Spleen (tissue), 11 donors: ENCODE data around the gene R3HDM1. TPM values are rescaled to one million over a fixed set of nuclear protein-coding genes. Genes with fewer than 3 reads are reported as not detected.
"Not testable (repeated sequence)": the region's sequence is repeated elsewhere in the genome, so short reads cannot be mapped to it uniquely, and the experiment has no call there.

Experiments used
- DNase-seq: peaks from one replicate; pipeline ENCODE4 v3.0.0-alpha.2; 2020
- H3K27ac ChIP-seq, 8 donors: fragments of 200-600 bp; sonication (generic) in 7 of 8; 1 replicate in 4 of 8; 2 replicates in 4 of 8; pipeline versions ENCODE4 v1.5.0 to v1.8.0; 2016 to 2021; ENCODE audit warnings: inconsistent platforms in 4 of 8, mild to moderate bottlenecking in 4 of 8, moderate library complexity in 1 of 8
- H3K27me3 ChIP-seq, 7 donors: fragments of 200-600 bp; sonication (generic) in 6 of 7; replicated peaks in 1 of 7; 1 replicate in 4 of 7; 2 replicates in 3 of 7; pipeline versions ENCODE4 v1.5.0 to v1.8.0; 2016 to 2021; ENCODE audit warnings: inconsistent platforms in 3 of 7, mild to moderate bottlenecking in 1 of 7
- H3K36me3 ChIP-seq, 6 donors: fragments of 200-600 bp; sonication (generic) in 5 of 6; 1 replicate in 4 of 6; 2 replicates in 2 of 6; pipeline versions ENCODE4 v1.5.0 to v1.8.0; 2016 to 2021; ENCODE audit warnings: inconsistent platforms in 2 of 6
- H3K4me1 ChIP-seq, 6 donors: fragments of 200-600 bp; sonication (generic) in 5 of 6; 1 replicate in 3 of 6; 2 replicates in 3 of 6; pipeline versions ENCODE4 v1.5.0 to v1.8.0; 2016 to 2021; ENCODE audit warnings: inconsistent platforms in 3 of 6
- H3K4me3 ChIP-seq, 8 donors: fragments of 200-600 bp; sonication (generic) in 7 of 8; 1 replicate in 4 of 8; 2 replicates in 4 of 8; pipeline versions ENCODE4 v1.5.0 to v1.8.0; 2016 to 2021; ENCODE audit warnings: inconsistent platforms in 4 of 8, mild to moderate bottlenecking in 4 of 8, moderate library complexity in 2 of 8
- H3K9me3 ChIP-seq, 8 donors: fragments of 200-600 bp; sonication (generic) in 7 of 8; 1 replicate in 4 of 8; 2 replicates in 4 of 8; pipeline versions ENCODE4 v1.5.0 to v1.8.0; 2016 to 2021; ENCODE audit warnings: inconsistent platforms in 4 of 8
- CTCF ChIP-seq, 11 experiments: fragments of 200-600 bp in 7 of 11; fragments of 450-650 bp in 4 of 11; sonication (generic) in 4 of 11; IDR thresholded peaks in 8 of 11; conservative IDR thresholded peaks in 3 of 11; 1 replicate in 7 of 11; 2 replicates in 4 of 11; pipeline versions ENCODE4 v1.4.0 to v1.8.0; 2016 to 2021; ENCODE audit warnings: antibody characterized with exemption in 11 of 11, inconsistent platforms in 4 of 11, mild to moderate bottlenecking in 1 of 11
- POLR2A ChIP-seq, 3 donors: fragments of 450-650 bp; IDR thresholded peaks; one replicate each; pipeline ENCODE4 v1.5.1; 2017; ENCODE audit warnings: antibody characterized with exemption in 3 of 3, mild to moderate bottlenecking in 1 of 3
- POLR2AphosphoS5 ChIP-seq, 3 donors: sonication (generic); formaldehyde crosslinking; IDR thresholded peaks; one replicate each; pipeline ENCODE4 v1.5.1; 2017; ENCODE audit warnings: antibody characterized with exemption in 3 of 3
- WGBS, 5 donors: extraction: QIAGEN DNeasy Blood & Tissue Kit in 3 of 5; methylation state at CpG; one replicate each; pipeline versions ENCODE4 v1.1.5 to v1.1.7; 2013 to 2018; 5-methylcytosine and 5-hydroxymethylcytosine counted together
- intact Hi-C: fragments of 100-400 bp; cut with DNase I; formaldehyde crosslinking; loops from one replicate; pipeline ENCODE4 v1.15.0; 2023; ENCODE audit warnings: low total_unique reads
- polyA plus RNA-seq, 3 donors: library from polyadenylated mRNA; stranded (reverse); fragments of 200-250 nt; gene quantifications; one replicate each; pipeline ENCODE4 v1.2.1, GENCODE V29; 2013
- total RNA-seq, 7 donors: library from RNA; depleted of rRNA in 3 of 7; stranded (reverse); fragments of >200 nt in 3 of 7; fragmentation: NEBNext Ultra II Directional in 4 of 7; extraction: Animal tissue kit (Norgen Biotek cat#: 25700) in 4 of 7; gene quantifications; one replicate each; pipeline versions ENCODE4 v1.1.0 to v1.2.1, GENCODE V29; 2016 to 2021
- donor health status: healthy with polysubstance abuse.
- donor health status: DM: no; HTN: no; CAD: no; lungs with moderate emphysema.
- donor health status: DM: no; HTN: no; CAD: no.
- donor health status: Bipolar disorder and iron deficiency.
- donor health status: healthy.
- donor health status: DM: no; HTN: no; CAD: no.
- donor health status: DM: yes; HTN: yes; CAD: no.

Gene R3HDM1
- total and polyA plus RNA-seq, 10 donors: 8.3 to 54.7 (median 30.7) TPM

GRCh38 chr2:135709992-135710391, 178.7 kb downstream of the R3HDM1 start:
- H3K27me3 ChIP-seq: no peaks in the 10 kb centered on the region
- H3K27ac ChIP-seq: no peak overlapping the region
- peaks cover 0 to 49% (median under 1%) of the 10 kb centered on the region in 6 donors for H3K36me3 ChIP-seq
- peak; percentile 82 for DNase-seq
- no peaks in the 10 kb centered on the region for H3K9me3 ChIP-seq
- H3K4me1 ChIP-seq: no peaks in the 10 kb centered on the region
- TF ChIP-seq POLR2A (IDR thresholded peaks at IDR 0.05) (no peak), CTCF (IDR thresholded peaks at IDR 0.05 in 8 of 11, conservative IDR thresholded peaks at IDR 0.05 in 3 of 11) (peak; percentile 75 to 92 (median 88))
- H3K4me3 ChIP-seq: no peak overlapping the region
- intact Hi-C loops: loop anchor here (2.0 to 5.0 kb wide), 2 partner anchors 233 to 705 kb away; no protein-coding TSS in a partner anchor
- 64 to 70% (median 69%) methylated on average over 6 of the region's 6 CpGs for WGBS, 5 donors

GRCh38 chr2:135715086-135715485, 183.8 kb downstream of the R3HDM1 start:
- DNase-seq, intact Hi-C loops: not testable (repeated sequence)
- 95 to 99% (median 95%) methylated on average over 9 of the region's 9 CpGs for WGBS, 5 donors

GRCh38 chr2:135728064-135728743, 196.9 kb downstream of the R3HDM1 start:
- no peak for DNase-seq
- 79 to 87% (median 82%) methylated on average over 2 of the region's 2 CpGs for WGBS, 5 donors
- TF ChIP-seq POLR2A (IDR thresholded peaks at IDR 0.05): no peak
- no peak for TF ChIP-seq POLR2AphosphoS5 (IDR thresholded peaks at IDR 0.05)
- no peak for TF ChIP-seq CTCF (IDR thresholded peaks at IDR 0.05 in 8 of 11, conservative IDR thresholded peaks at IDR 0.05 in 3 of 11)

More at GRCh38 chr2:135715086-135715485, 183.8 kb downstream of the R3HDM1 start:
- H3K36me3 ChIP-seq: peaks cover 0 to 90% (median 25%) of the 10 kb centered on the region in 6 donors
- not testable (repeated sequence) for H3K4me1 ChIP-seq, H3K27ac ChIP-seq, H3K27me3 ChIP-seq, H3K4me3 ChIP-seq, H3K9me3 ChIP-seq

DNA sequence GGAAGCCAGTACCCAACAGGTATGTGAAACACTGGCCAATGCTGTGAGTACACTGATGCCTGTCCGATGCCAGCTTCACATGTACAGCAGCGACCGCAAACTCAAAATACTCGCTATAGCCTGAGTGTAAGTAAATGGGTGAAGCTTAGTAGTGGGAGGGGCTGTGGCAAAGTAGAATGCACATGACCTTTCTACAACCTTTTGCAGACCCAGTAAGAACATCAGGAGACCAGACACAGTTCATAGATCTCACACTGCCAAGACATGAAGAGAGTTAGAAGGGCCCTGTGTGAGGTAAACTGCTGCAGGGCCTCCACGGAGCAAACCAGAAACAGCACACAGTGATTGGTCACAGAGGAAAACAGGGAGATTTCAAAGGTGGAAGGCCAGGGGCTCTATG, 201.3 kb downstream of the R3HDM1 start:
- Histone ChIP-seq H3K27ac (no peak overlapping the region), H3K36me3 (no peaks in the 10 kb centered on the region), H3K4me3 (no peak overlapping the region), H3K9me3 (no peaks in the 10 kb centered on the region), H3K4me1 (no peaks in the 10 kb centered on the region), H3K27me3 (no peaks in the 10 kb centered on the region)
- DNase-seq: no peak
- TF ChIP-seq POLR2A (IDR thresholded peaks at IDR 0.05): no peak
- TF ChIP-seq POLR2AphosphoS5 (IDR thresholded peaks at IDR 0.05): no peak
- TF ChIP-seq CTCF (IDR thresholded peaks at IDR 0.05 in 8 of 11, conservative IDR thresholded peaks at IDR 0.05 in 3 of 11): no peak
- intact Hi-C loops: no loop called here
- 87 to 97% (median 93%) methylated on average over 5 of the region's 5 CpGs for WGBS, 5 donors

More at GRCh38 chr2:135728064-135728743, 196.9 kb downstream of the R3HDM1 start:
- Histone ChIP-seq H3K4me1 (no peaks in the 10 kb centered on the region), H3K9me3 (no peaks in the 10 kb centered on the region), H3K27ac (no peak overlapping the region), H3K4me3 (no peak overlapping the region), H3K27me3 (no peaks in the 10 kb centered on the region), H3K36me3 (peaks cover 0 to 28% (median 12%) of the 10 kb centered on the region in 6 donors)
- intact Hi-C loops: no loop called here
